Glomerular visceral epithelial cell (primary cell): Measurements from ENCODE around the gene CCT2.

ENCODE experiments used
- DNase-seq: peaks from one replicate; pipeline ENCODE4 v3.0.0-alpha.2; 2016; ENCODE audit errors: extremely low spot score

Gene CCT2

DNA sequence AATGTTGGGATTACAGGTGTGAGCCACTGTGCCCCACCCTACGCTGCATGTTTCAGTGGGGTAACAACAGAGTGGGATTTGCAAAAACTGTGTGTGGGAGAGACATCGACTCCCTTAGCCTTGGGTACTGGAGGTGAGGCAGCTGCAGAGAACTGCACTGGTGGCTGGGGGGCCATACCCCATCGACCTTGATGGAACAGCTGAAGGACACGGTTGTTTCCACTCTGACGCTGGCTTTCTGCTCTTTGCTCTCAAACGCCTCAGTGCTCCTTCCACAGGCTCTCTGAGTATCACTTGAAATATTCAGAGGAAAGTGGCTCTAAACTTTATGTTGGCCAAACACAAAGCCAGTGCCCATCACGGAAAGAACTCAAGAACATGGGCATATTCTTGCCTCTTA lies 56.3 kb downstream of the CCT2 start:
- no peak for DNase-seq

DNA sequence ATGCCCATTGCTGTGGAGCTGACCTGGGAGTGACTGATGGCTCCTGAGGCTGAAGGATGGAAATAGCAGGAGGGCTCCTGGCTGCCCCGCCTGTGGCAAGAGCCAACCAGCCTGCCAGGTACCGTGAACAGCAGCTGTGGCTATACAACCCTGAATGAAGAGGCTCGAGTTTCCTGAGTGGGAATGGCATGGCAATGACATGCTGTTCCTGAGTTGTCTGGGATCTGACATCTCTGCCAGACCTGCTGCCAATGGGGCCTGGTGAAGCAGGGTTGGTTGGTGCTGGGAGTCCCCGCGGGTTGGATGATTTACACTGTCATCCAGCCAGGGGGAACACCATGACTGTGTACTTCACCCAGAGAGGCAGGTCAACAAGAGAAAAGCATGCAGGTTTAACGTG lies 57.3 kb downstream of the CCT2 start:
- no peak for DNase-seq

GRCh38 chr12:69644511-69644910 lies 59.3 kb downstream of the CCT2 start:
- no peak for DNase-seq

GRCh38 chr12:69645031-69645430 lies 59.8 kb downstream of the CCT2 start:
- DNase-seq: no peak

DNA sequence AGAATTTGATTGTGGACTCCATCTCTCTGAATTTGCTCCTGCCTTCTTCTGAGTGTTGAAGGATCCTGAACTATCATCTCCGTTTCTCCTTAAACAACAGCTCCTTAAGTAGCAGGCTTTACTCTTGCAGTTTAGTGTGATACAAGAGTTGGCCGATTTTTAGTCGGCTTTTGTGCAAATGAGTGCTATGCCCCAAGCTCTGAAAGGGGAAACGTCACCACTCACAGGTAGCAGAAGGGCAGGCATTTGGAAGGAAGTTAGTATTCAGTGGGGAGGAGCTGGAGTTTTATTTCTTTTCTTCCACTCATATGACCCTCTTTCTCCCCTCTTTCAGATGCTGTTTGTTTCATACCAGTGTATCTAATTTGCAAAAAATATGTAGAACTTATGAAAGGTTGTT lies 61.9 kb downstream of the CCT2 start:
- DNase-seq: no peak

- peak; percentile 75 for DNase-seq
Measured at GRCh38 chr12:69648476-69648875, 63.2 kb downstream of the CCT2 start.

- no peak for DNase-seq
Measured at GRCh38 chr12:69649529-69649928, 64.3 kb downstream of the CCT2 start.
